ENCODE measurements around the gene LY86.

DNA sequence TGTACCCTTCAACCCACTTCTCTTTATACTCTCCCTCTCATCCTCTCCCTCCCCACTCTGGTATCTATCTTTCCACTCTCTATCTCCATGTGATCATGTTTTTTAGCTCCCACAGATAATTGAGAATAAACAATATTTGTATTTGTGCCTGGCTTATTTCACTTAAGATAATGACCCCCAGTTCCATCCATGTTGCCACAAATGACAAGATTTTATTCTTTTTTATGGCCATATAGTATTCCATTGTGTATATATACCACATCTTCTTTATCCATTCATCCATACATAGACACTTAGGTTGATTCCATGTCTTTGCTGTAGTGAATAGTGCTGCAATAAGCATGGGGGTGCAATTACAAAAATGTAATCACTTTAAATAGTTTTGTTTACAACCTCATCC lies 62.3 kb downstream of the LY86 start:
- TF ChIP-seq CTCF (IDR thresholded peaks at IDR 0.05), result no peak
- no peak for TF ChIP-seq EZH2 (IDR thresholded peaks at IDR 0.05; ENCODE audit: borderline replicate concordance, insufficient read depth, low read depth, low read length, poor library complexity, severe bottlenecking)

Data from B cell (primary cell).